IPS-20b (cell line): Measurements from ENCODE around the gene SLN.

Source experiments
- H3K27ac ChIP-seq: one replicate; pipeline ENCODE4 v1.5.1; 2013; ENCODE audit warnings: low read length
- H3K27me3 ChIP-seq: 2 replicates; pipeline ENCODE4 v1.6.1; 2013; ENCODE audit warnings: mild to moderate bottlenecking, low read length, inconsistent platforms; ENCODE audit not compliant: insufficient read depth
- H3K36me3 ChIP-seq: 2 replicates; pipeline ENCODE4 v1.6.1; 2013; ENCODE audit warnings: low read depth, mild to moderate bottlenecking, inconsistent platforms, low read length, moderate library complexity; ENCODE audit not compliant: insufficient read depth
- H3K4me1 ChIP-seq: 2 replicates; pipeline ENCODE4 v1.6.1; 2013; ENCODE audit warnings: mild to moderate bottlenecking, control low read depth, inconsistent platforms, low read length, moderate library complexity; ENCODE audit not compliant: insufficient read depth
- H3K4me3 ChIP-seq: 2 replicates; pipeline ENCODE4 v1.5.1; 2013; ENCODE audit warnings: mild to moderate bottlenecking, low read length, inconsistent platforms
- H3K9ac ChIP-seq: 2 replicates; pipeline ENCODE4 v1.6.1; 2013; ENCODE audit warnings: low read depth, mild to moderate bottlenecking, inconsistent platforms, low read length, moderate library complexity
- H3K9me3 ChIP-seq: 2 replicates; pipeline ENCODE4 v1.6.1; 2013; ENCODE audit warnings: mild to moderate bottlenecking, low read depth, low read length, inconsistent platforms; ENCODE audit not compliant: insufficient read depth

The SLN gene

GRCh38 chr11:107699371-107700285, 12.2 kb downstream of the SLN start:
- Histone ChIP-seq H3K27ac (no peak overlapping the region), H3K4me3 (no peak overlapping the region), H3K4me1 (peaks cover 3% of the 10 kb centered on the region; the same call in 1 of the 2 replicates), H3K9ac (no peak overlapping the region), H3K27me3 (peaks cover 7% of the 10 kb centered on the region; the same call in 1 of the 2 replicates), H3K36me3 (no peaks in the 10 kb centered on the region), H3K9me3 (no peaks in the 10 kb centered on the region)

- no peaks in the 10 kb centered on the region for H3K9me3 ChIP-seq
- no peaks in the 10 kb centered on the region for H3K36me3 ChIP-seq
- H3K27me3 ChIP-seq = no peaks in the 10 kb centered on the region
- no peak overlapping the region for H3K27ac ChIP-seq
- no peak overlapping the region for H3K4me3 ChIP-seq
- peaks cover 3% of the 10 kb centered on the region; the same call in 1 of the 2 replicates for H3K4me1 ChIP-seq
- no peak overlapping the region for H3K9ac ChIP-seq
These were observed 14.6 kb downstream of the SLN start for GRCh38 chr11:107697291-107697690.

- H3K4me1 ChIP-seq = peaks cover 3% of the 10 kb centered on the region; the same call in 1 of the 2 replicates
- H3K9ac ChIP-seq = no peak overlapping the region
- H3K27ac ChIP-seq = no peak overlapping the region
- no peaks in the 10 kb centered on the region for H3K36me3 ChIP-seq
- no peaks in the 10 kb centered on the region for H3K27me3 ChIP-seq
- no peak overlapping the region for H3K4me3 ChIP-seq
- H3K9me3 ChIP-seq = no peaks in the 10 kb centered on the region
These were observed 15.7 kb downstream of the SLN start for GRCh38 chr11:107696140-107696539.

GRCh38 chr11:107695446-107695845, 16.4 kb downstream of the SLN start:
- Histone ChIP-seq H3K36me3 (no peaks in the 10 kb centered on the region), H3K27me3 (no peaks in the 10 kb centered on the region), H3K9me3 (no peaks in the 10 kb centered on the region), H3K27ac (no peak overlapping the region), H3K4me1 (peaks cover 1% of the 10 kb centered on the region; the same call in 1 of the 2 replicates), H3K9ac (no peak overlapping the region), H3K4me3 (no peak overlapping the region)

- no peaks in the 10 kb centered on the region; the same call in 1 of the 2 replicates for H3K4me1 ChIP-seq
- no peak overlapping the region for H3K27ac ChIP-seq
- no peaks in the 10 kb centered on the region for H3K9me3 ChIP-seq
- no peaks in the 10 kb centered on the region for H3K27me3 ChIP-seq
- H3K4me3 ChIP-seq = no peak overlapping the region
- no peak overlapping the region for H3K9ac ChIP-seq
- H3K36me3 ChIP-seq = no peaks in the 10 kb centered on the region
These were observed 20.7 kb downstream of the SLN start for GRCh38 chr11:107691000-107691750.

- H3K9ac ChIP-seq = no peak overlapping the region
- no peaks in the 10 kb centered on the region for H3K9me3 ChIP-seq
- no peak overlapping the region for H3K4me3 ChIP-seq
- no peaks in the 10 kb centered on the region for H3K36me3 ChIP-seq
- no peak overlapping the region for H3K27ac ChIP-seq
- H3K4me1 ChIP-seq = no peaks in the 10 kb centered on the region
- H3K27me3 ChIP-seq = no peaks in the 10 kb centered on the region
These were observed 22.3 kb downstream of the SLN start for GRCh38 chr11:107689317-107690202.

GRCh38 chr11:107688322-107688918, 23.4 kb downstream of the SLN start:
- no peaks in the 10 kb centered on the region for H3K27me3 ChIP-seq
- no peaks in the 10 kb centered on the region for H3K4me1 ChIP-seq
- no peaks in the 10 kb centered on the region for H3K36me3 ChIP-seq
- H3K4me3 ChIP-seq = no peak overlapping the region
- no peak overlapping the region for H3K9ac ChIP-seq
- no peak overlapping the region for H3K27ac ChIP-seq
- H3K9me3 ChIP-seq = no peaks in the 10 kb centered on the region

- no peak overlapping the region for H3K9ac ChIP-seq
- no peaks in the 10 kb centered on the region for H3K27me3 ChIP-seq
- no peaks in the 10 kb centered on the region for H3K9me3 ChIP-seq
- no peak overlapping the region for H3K4me3 ChIP-seq
- H3K36me3 ChIP-seq = no peaks in the 10 kb centered on the region
- H3K27ac ChIP-seq = no peak overlapping the region
- no peaks in the 10 kb centered on the region for H3K4me1 ChIP-seq
These were observed 28.0 kb downstream of the SLN start for GRCh38 chr11:107683807-107684206.

GRCh38 chr11:107683061-107683460, 28.8 kb downstream of the SLN start:
- Histone ChIP-seq H3K36me3 (no peaks in the 10 kb centered on the region), H3K27me3 (no peaks in the 10 kb centered on the region), H3K9me3 (no peaks in the 10 kb centered on the region), H3K9ac (no peak overlapping the region), H3K4me3 (no peak overlapping the region), H3K27ac (no peak overlapping the region), H3K4me1 (no peaks in the 10 kb centered on the region)

GRCh38 chr11:107682572-107682971, 29.3 kb downstream of the SLN start:
- H3K4me3 ChIP-seq = no peak overlapping the region
- H3K9me3 ChIP-seq = no peaks in the 10 kb centered on the region
- H3K36me3 ChIP-seq = no peaks in the 10 kb centered on the region
- H3K9ac ChIP-seq = no peak overlapping the region
- no peak overlapping the region for H3K27ac ChIP-seq
- H3K27me3 ChIP-seq = no peaks in the 10 kb centered on the region
- no peaks in the 10 kb centered on the region for H3K4me1 ChIP-seq

- H3K27me3 ChIP-seq = no peaks in the 10 kb centered on the region
- H3K9me3 ChIP-seq = no peaks in the 10 kb centered on the region
These were observed 29.7 kb downstream of the SLN start for GRCh38 chr11:107682171-107682570.

More at GRCh38 chr11:107682171-107682570, 29.7 kb downstream of the SLN start:
- H3K4me3 ChIP-seq = no peak overlapping the region
- no peaks in the 10 kb centered on the region for H3K4me1 ChIP-seq
- H3K36me3 ChIP-seq = no peaks in the 10 kb centered on the region
- no peak overlapping the region for H3K27ac ChIP-seq
- no peak overlapping the region for H3K9ac ChIP-seq
